Measurements from ENCODE around the gene MACO1.
"Not testable (repeated sequence)": the region's sequence is repeated elsewhere in the genome, so short reads cannot be mapped to it uniquely, and the experiment has no call there.

Gene MACO1

GRCh38 chr1:25425098-25426085, 5.3 kb upstream of the MACO1 start:
- FAIRE-seq = no peak

DNA sequence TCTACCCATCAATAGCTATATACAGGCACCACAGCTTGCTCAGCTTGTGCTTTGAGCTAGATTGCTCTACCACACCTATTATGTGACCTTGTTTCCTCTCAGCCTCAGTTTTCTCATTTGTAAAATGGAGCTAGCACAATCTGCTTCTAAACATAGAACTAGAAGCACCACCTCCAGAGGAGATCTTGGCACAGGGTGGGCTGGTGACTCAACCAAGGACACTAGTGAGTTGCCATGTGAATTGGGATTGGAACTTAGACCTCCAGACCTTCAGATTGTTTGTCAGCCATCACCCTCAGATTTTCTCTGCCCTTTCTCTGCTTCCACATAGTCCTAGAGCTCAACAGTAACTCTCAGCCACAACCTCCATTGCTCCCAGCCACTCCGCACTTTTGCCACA, 3.0 kb upstream of the MACO1 start:
- FAIRE-seq = no peak

DNA sequence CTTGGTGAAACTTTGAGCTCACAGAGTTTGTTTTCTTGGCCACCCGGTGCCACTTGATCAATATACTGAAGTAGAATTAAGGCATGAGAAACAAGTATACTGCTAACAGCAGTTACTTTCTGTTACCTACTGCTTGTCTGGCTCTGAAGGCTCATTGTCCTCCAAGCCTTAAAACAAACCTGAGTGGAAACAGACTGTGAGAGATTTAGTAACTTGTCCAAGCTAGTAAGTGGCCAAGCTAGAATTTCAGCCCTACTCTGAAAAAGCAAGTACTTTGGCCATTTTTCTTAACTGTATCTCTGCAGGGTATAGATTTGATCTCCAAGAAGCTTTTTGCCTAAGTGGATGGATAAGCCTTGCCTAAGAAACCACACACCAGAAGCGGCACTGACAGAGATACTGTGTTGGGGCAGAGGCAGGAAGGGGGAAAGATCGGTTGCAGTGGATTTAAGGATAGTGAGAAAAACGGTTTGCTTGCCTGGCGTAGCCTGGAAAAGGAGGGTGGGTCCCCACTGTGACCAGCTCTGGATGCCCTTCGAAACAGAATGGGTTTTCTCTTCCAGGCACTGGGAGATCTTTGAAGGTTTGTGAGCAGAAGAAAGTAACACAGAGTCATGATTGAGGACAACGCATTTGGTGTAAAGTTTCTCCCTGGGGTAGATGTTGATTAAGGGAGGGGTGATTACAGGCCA, 2.1 kb upstream of the MACO1 start:
- no peak for FAIRE-seq

- no peak for FAIRE-seq
Measured at GRCh38 chr1:25430967-25431881, 527 bp downstream of the MACO1 start.

- FAIRE-seq = no peak
Measured at GRCh38 chr1:25431955-25432719, 1.4 kb downstream of the MACO1 start.

DNA sequence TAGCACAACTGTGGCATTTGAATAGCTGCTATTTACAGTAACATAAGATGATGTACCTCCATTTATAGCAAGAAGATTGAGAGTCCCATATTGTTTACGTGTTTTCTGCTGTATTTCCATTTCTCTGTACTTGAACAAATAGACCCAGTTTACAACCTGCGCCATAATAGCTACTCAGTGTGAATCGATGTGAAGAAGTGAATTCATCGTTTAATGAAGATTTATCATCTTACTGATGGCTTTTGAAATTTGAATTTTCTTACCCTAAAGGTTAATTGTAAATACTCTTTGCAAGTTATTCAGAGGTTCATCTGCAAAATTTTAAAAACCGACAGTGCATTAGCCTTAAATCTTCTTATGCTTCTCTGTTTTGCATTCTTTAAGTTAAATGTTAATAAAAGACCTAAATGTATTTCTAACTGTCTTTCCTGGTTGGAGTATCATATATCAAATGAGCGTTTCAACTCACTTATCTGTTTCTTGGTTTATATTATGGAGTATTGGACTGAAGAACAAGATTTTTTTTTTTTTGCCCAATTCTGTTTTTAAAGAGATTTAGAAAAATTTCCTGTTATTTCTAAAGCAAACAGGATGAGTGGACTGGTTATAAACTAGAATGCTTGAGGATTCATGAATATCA, 2.2 kb downstream of the MACO1 start:
- no peak for FAIRE-seq

GRCh38 chr1:25433389-25434186, 2.9 kb downstream of the MACO1 start:
- no peak for FAIRE-seq

- no peak for FAIRE-seq
Measured at GRCh38 chr1:25435397-25436108, 4.9 kb downstream of the MACO1 start.

DNA sequence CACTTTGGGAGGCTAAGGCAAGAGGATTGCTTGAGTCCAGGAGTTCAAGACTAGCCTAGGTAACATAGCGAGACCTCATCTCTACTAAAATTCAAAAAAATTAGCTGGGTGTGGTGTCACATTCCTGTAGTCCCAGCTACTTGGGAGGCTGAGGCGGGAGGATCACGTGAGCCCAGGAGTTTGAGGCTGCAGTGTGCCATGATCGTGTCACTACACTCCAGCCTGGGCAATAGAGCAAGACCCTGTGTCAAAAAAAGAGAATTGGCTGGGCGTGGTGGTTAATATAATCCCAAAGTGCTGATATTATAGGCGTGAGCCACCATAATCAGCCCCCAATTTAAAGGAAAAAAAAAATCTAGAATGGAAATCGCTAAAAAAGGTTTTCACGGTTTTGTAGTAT, 7.0 kb downstream of the MACO1 start:
- FAIRE-seq = no peak

GRCh38 chr1:25439287-25439686, 8.6 kb downstream of the MACO1 start:
- FAIRE-seq = no peak

DNA sequence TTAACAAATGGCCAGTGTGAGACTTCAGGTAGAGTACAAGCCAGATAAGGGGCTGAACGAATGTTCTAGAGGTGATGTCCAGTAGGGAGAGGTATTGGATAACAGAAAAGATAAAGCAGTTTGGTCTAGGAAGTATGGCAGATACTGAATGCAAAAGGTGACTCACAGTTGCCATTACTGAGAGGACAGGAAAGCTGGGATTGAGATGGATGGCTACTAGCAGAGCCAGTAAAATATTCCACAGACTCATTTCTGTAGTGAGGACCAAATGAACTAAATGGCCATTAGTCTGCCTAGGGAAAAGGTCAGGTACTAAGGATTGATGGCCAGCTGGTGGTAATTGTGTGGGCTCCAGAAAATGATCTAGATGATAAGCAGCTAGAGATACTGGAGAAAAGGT, 11.5 kb downstream of the MACO1 start:
- no peak for FAIRE-seq

DNA sequence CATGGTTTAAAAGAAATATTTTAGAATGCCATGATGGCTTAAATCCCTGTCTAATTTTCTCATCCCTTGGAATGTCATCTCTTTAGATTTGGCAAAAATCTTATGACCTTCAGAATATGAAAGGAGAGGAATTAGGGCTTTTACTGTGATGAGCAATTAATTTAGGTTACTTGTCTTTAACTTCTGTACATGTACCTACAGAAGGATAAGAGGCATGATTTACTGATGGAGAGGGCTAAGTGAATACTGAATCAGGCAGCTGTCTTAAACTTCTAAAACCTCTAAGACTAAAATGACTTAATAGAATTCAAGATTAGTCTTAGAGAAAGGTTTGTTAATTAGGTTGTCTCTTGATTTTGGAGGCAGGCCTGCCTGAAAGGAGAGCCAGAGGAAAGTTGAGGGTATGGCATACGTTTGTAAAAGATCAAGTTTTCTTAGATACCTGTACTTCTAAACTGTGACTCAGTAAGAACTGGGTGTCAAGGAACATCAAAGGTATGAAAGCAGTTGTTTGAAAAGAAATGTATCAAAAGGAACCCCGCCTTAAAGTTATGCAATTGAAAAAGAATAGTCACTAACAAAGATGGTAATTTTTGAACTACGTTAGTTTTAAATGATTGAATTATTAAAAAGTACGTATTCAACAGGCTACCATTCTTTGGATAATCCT, 12.5 kb downstream of the MACO1 start:
- FAIRE-seq = no peak

DNA sequence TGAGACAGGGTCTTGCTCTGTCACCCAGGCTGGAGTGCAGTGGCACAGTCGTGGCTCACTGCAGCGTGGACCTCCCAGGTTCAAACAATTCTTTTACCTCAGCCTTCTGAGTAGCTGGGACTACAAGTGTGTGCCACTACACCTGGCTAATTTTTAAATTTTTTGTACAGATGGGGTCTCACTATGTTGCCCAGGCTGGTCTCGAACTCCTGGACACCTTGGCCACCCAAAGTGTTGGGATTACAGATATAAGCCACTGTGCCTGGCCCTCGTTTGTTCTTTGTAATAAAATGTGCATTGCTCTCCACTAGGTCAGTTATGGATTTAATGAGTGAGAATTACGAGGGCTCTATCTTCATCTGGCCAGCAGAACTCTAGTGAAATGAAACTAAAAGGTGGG, 13.9 kb downstream of the MACO1 start:
- not testable (repeated sequence) for FAIRE-seq

DNA sequence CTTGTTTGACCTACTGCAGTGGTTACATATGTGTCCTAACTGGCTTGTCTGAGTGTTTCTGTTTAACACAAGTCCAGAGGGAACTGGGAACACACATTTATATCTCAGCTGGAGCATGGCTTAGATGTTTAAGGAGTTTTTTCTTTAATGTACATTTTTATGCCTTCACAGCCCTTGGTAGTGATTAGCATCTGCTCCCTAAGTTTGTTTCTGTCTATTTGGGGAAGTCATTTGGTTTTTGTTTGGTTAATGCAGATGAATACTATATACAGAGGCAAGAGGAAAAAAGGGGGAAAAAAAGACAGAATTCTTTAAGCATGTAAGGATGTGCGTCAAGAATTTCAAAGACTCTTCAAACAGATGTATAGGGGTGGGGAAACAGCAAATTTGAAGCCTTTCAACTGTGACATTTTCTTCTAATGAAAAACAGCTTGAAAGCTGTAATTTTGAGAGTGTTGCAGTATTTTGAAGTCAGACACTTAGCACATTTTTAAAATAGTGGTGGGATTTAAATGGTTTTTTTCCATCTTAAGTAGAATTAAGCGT, 15.4 kb downstream of the MACO1 start:
- no peak for FAIRE-seq

DNA sequence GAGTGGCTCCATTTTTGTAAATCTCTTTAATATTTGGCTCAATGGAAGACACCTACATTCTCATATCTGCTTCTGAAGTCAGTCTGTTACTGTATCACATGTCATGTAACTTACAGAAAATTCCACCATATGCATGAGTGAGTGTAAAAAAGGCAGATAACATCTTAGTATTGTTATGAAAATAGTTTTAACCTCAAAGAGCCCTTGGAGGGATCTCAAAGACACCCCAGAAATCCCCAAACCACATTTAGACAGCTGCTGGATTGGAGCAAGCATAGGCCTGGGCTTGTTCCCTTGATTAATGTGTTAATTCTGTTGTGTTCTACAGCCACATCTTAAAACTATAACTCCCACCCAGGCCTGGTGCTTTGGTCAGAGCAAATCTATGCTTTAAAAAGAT, 16.9 kb downstream of the MACO1 start:
- no peak for FAIRE-seq

GRCh38 chr1:25450891-25451290, 20.2 kb downstream of the MACO1 start:
- FAIRE-seq = no peak

DNA sequence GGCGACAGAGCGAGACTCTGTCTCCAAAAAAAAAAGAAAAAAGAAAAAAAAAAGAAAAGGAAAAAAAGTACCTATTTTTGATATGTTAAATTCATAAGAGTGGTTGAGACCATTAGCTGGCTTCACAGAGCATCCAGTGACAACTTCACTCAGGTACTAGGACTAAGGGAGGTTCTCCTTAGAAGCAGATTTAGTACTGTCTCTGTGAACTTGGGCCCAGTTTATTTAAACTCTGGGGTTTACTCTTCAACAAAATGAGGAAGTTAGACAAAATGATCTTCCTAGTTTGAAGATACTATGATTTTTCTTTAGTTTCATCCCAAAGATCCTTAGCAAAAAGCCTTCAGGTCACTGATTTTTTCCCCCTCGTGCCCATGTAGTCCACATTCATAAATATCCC, 21.2 kb downstream of the MACO1 start:
- FAIRE-seq = no peak

- no peak for FAIRE-seq
Measured at GRCh38 chr1:25456502-25456901, 25.8 kb downstream of the MACO1 start.
